Hepatocyte (in vitro differentiated cells): ENCODE results near the gene CENPF. TPM values are rescaled to one million over a fixed set of nuclear protein-coding genes. Genes with fewer than 3 reads are reported as not detected.

ENCODE experiments used
- DNase-seq: peaks from one replicate; pipeline ENCODE4 v3.0.0-alpha.2; 2016; ENCODE audit warnings: low spot score
- H2AFZ ChIP-seq: fragments of 200-600 bp; sonication (generic); 2 replicates; pipeline ENCODE4 v1.6.0; 2016; ENCODE audit warnings: antibody characterized with exemption, mild to moderate bottlenecking
- H3K27ac ChIP-seq: fragments of 200-600 bp; sonication (generic); 2 replicates; pipeline ENCODE4 v1.5.1; 2016; ENCODE audit warnings: mild to moderate bottlenecking
- H3K27me3 ChIP-seq: fragments of 200-600 bp; sonication (generic); 2 replicates; pipeline ENCODE4 v1.6.1; 2016
- H3K36me3 ChIP-seq: fragments of 200-600 bp; sonication (generic); replicated peaks from 2 replicates; pipeline ENCODE4 v1.5.1; 2016; ENCODE audit warnings: low read depth; ENCODE audit not compliant: insufficient read depth
- H3K4me1 ChIP-seq: fragments of 200-600 bp; sonication (generic); 2 replicates; pipeline ENCODE4 v1.5.1; 2016; ENCODE audit warnings: mild to moderate bottlenecking, moderate library complexity; ENCODE audit not compliant: insufficient read depth
- H3K4me2 ChIP-seq: fragments of 200-600 bp; sonication (generic); 2 replicates; pipeline ENCODE4 v1.6.0; 2016
- H3K4me3 ChIP-seq: fragments of 200-600 bp; sonication (generic); 2 replicates; pipeline ENCODE4 v1.5.1; 2016; ENCODE audit warnings: mild to moderate bottlenecking
- H3K79me2 ChIP-seq: fragments of 200-600 bp; sonication (generic); 2 replicates; pipeline ENCODE4 v1.6.0; 2017; ENCODE audit warnings: mild to moderate bottlenecking
- H3K9me2 ChIP-seq: fragments of 200-600 bp; sonication (generic); replicated peaks from 2 replicates; pipeline ENCODE4 v1.6.0; 2017; ENCODE audit warnings: mild to moderate bottlenecking; ENCODE audit not compliant: insufficient read depth
- H3K9me3 ChIP-seq: fragments of 200-600 bp; sonication (generic); 2 replicates; pipeline ENCODE4 v1.5.1; 2016; ENCODE audit warnings: low read depth, mild to moderate bottlenecking
- H4K20me1 ChIP-seq: fragments of 200-600 bp; sonication (generic); 2 replicates; pipeline ENCODE4 v1.6.0; 2016; ENCODE audit warnings: mild to moderate bottlenecking; ENCODE audit not compliant: insufficient read depth, poor library complexity, severe bottlenecking
- CTCF ChIP-seq: fragments of 200-600 bp; sonication (generic); IDR thresholded peaks from 2 replicates; pipeline ENCODE4 v1.5.1; 2016; ENCODE audit warnings: antibody characterized with exemption, mild to moderate bottlenecking; ENCODE audit not compliant: poor library complexity
- EZH2 ChIP-seq: fragments of 200-600 bp; sonication (generic); IDR thresholded peaks from 2 replicates; pipeline ENCODE4 v1.6.1; 2016; ENCODE audit warnings: antibody characterized with exemption, mild to moderate bottlenecking, borderline replicate concordance
- EZH2phosphoT487 ChIP-seq: fragments of 200-600 bp; sonication (generic); IDR thresholded peaks from one replicate; pipeline ENCODE4 v1.6.1; 2018; ENCODE audit warnings: antibody characterized with exemption, mild to moderate bottlenecking, low read depth, moderate library complexity; ENCODE audit not compliant: unreplicated experiment, severe bottlenecking
- WGBS: methylation state at CpG from one replicate; pipeline ENCODE4 v1.1.6; 2016; ENCODE audit warnings: low lambda C conversion rate; ENCODE audit errors: missing lambda C conversion rate; 5-methylcytosine and 5-hydroxymethylcytosine counted together
- polyA plus RNA-seq: library from polyadenylated mRNA; unstranded; fragments of >200 nt; fragmentation: Nextera tagmentation; extraction: Ambion mirVana; gene quantifications from 2 replicates; pipeline ENCODE4 v1.2.1, GENCODE V29; 2016
- total RNA-seq: library from RNA; depleted of rRNA; stranded (reverse); fragments of >200 nt; gene quantifications from 2 replicates; pipeline ENCODE4 v1.2.3, GENCODE V29; 2014

The CENPF gene
- total and polyA plus RNA-seq, 2 experiments from 2014 or later, result 8.3 to 16.8 TPM

- no peak overlapping the region for H3K4me2 ChIP-seq
- no peak for DNase-seq
- no peaks in the 10 kb centered on the region for H3K36me3 ChIP-seq
- H3K9me3 ChIP-seq, result no peaks in the 10 kb centered on the region
- H3K9me2 ChIP-seq, result no peaks in the 10 kb centered on the region
- no peaks in the 10 kb centered on the region for H3K79me2 ChIP-seq
- H3K27me3 ChIP-seq, result no peaks in the 10 kb centered on the region
- H2AFZ ChIP-seq, result no peak overlapping the region
- TF ChIP-seq EZH2 (no peak), EZH2phosphoT487 (no peak), CTCF (no peak)
- WGBS, result 84% methylated on average over 4 of the region's 4 CpGs
- no peak overlapping the region for H3K27ac ChIP-seq
- H3K4me3 ChIP-seq, result no peak overlapping the region
- H4K20me1 ChIP-seq, result no peaks in the 10 kb centered on the region
- no peaks in the 10 kb centered on the region for H3K4me1 ChIP-seq
Measured at GRCh38 chr1:214635506-214635905, 32.5 kb downstream of the CENPF start.

DNA sequence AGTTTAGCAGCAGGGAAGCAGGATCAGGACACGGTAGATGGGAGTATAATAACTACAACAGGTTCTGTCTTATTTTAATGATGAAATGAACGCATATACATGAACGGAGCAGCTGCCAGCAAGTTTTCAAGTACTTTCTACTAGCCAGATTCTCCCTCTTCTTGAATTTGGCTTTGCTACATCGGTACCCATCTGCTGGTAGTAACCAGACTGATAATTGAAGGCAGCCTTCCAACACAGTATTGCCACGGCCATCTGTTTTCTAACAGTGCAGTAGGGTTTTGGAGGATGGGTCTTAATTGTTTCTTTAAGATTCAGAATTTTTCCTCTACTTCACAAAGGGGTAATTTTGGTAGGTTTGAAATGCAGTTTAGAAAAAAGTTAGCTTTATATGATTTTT lies 33.4 kb downstream of the CENPF start:
- Histone ChIP-seq H3K9me2 (no peaks in the 10 kb centered on the region), H3K27ac (no peak overlapping the region), H3K4me3 (no peak overlapping the region), H3K4me1 (no peaks in the 10 kb centered on the region), H3K9me3 (no peaks in the 10 kb centered on the region), H4K20me1 (no peaks in the 10 kb centered on the region), H3K27me3 (no peaks in the 10 kb centered on the region), H3K36me3 (no peaks in the 10 kb centered on the region), H3K4me2 (no peak overlapping the region), H3K79me2 (no peaks in the 10 kb centered on the region), H2AFZ (no peak overlapping the region)
- WGBS, result 92% methylated on average over 5 of the region's 5 CpGs
- no peak for TF ChIP-seq EZH2phosphoT487
- TF ChIP-seq EZH2, result no peak
- no peak for TF ChIP-seq CTCF
- DNase-seq, result no peak

DNA sequence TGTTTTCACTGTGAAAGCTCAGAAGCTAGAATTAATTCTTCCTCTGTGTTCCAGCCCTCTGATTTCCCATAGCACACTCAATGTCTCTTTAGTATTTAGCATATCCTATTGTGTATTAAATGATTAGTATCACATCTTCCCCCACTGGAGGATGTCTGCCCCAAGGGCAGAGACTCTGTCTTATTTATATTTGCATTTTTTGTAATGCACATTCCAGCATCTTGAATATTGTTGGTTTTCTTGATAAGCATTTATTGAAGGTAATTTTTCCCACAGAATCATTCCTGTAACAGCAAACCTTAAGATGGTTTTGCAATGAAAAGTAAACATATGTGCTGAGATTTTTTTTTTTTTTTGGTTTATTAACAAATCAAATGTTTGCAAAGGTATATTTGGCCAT lies 34.1 kb downstream of the CENPF start:
- DNase-seq, result no peak
- TF ChIP-seq CTCF (no peak), EZH2 (no peak), EZH2phosphoT487 (no peak)
- no peaks in the 10 kb centered on the region for H3K9me2 ChIP-seq
- no peak overlapping the region for H3K27ac ChIP-seq
- no peaks in the 10 kb centered on the region for H3K9me3 ChIP-seq
- H4K20me1 ChIP-seq, result no peaks in the 10 kb centered on the region
- H2AFZ ChIP-seq, result no peak overlapping the region
- no peaks in the 10 kb centered on the region for H3K4me1 ChIP-seq
- no peaks in the 10 kb centered on the region for H3K79me2 ChIP-seq
- no peaks in the 10 kb centered on the region for H3K27me3 ChIP-seq
- H3K4me3 ChIP-seq, result no peak overlapping the region
- no peaks in the 10 kb centered on the region for H3K36me3 ChIP-seq
- H3K4me2 ChIP-seq, result no peak overlapping the region
